Activated naive CD4-positive, alpha-beta T cell treated with anti-CD3 and anti-CD28 coated beads, Interleukin-2, amount 10 ng/mL, durations not matched to agents 7 days and 5 days (primary cell): Measurements from ENCODE around the gene SIGLEC7.

Source experiments
- CTCF ChIA-PET: fragments of 350-600 bp; sonication (Branson Sonifier 250); formaldehyde crosslinking; loops from one replicate; lab custom pipeline; 2021; ENCODE audit warnings: antibody characterized with exemption; lab: Charles Lee
- DNase-seq: peaks from one replicate; pipeline ENCODE4 v3.0.0-alpha.2; 2020
- H3K27ac Mint-ChIP-seq: one replicate; pipeline ENCODE4 v1.8.0; 2021; ENCODE audit warnings: mild to moderate bottlenecking, moderate library complexity, mixed read lengths
- H3K27me3 Mint-ChIP-seq: one replicate; pipeline ENCODE4 v1.8.0; 2021; ENCODE audit warnings: mild to moderate bottlenecking, mixed read lengths
- H3K36me3 Mint-ChIP-seq: one replicate; pipeline ENCODE4 v1.8.0; 2021; ENCODE audit warnings: mixed read lengths
- H3K4me1 Mint-ChIP-seq: one replicate; pipeline ENCODE4 v1.8.0; 2021; ENCODE audit warnings: mixed read lengths
- H3K4me3 Mint-ChIP-seq: one replicate; pipeline ENCODE4 v1.8.0; 2021; ENCODE audit warnings: mild to moderate bottlenecking, moderate library complexity, mixed read lengths
- H3K9me3 Mint-ChIP-seq: one replicate; pipeline ENCODE4 v1.8.0; 2021; ENCODE audit warnings: mixed read lengths

Gene SIGLEC7

GRCh38 chr19:51198641-51199040 is 56.5 kb downstream of the SIGLEC7 start:
- Mint-ChIP-seq H3K27ac (no peak overlapping the region), H3K27me3 (peaks cover 57% of the 10 kb centered on the region), H3K4me3 (no peak overlapping the region), H3K36me3 (no peaks in the 10 kb centered on the region), H3K9me3 (no peaks in the 10 kb centered on the region), H3K4me1 (peaks cover 5% of the 10 kb centered on the region)
- DNase-seq: no peak
- CTCF ChIA-PET: no interaction called here

GRCh38 chr19:51200071-51200666 is 58.1 kb downstream of the SIGLEC7 start:
- no peak for DNase-seq
- no peak overlapping the region for H3K4me3 Mint-ChIP-seq
- peaks cover 44% of the 10 kb centered on the region for H3K27me3 Mint-ChIP-seq
- H3K27ac Mint-ChIP-seq: no peak overlapping the region
- peaks cover 8% of the 10 kb centered on the region for H3K4me1 Mint-ChIP-seq
- no peaks in the 10 kb centered on the region for H3K9me3 Mint-ChIP-seq
- CTCF ChIA-PET: no interaction called here
- no peaks in the 10 kb centered on the region for H3K36me3 Mint-ChIP-seq

- Mint-ChIP-seq H3K27me3 (peaks cover 48% of the 10 kb centered on the region), H3K4me1 (peaks cover 2% of the 10 kb centered on the region), H3K27ac (no peak overlapping the region), H3K9me3 (no peaks in the 10 kb centered on the region), H3K36me3 (no peaks in the 10 kb centered on the region), H3K4me3 (no peak overlapping the region)
- CTCF ChIA-PET: no interaction called here
- DNase-seq: no peak
Measured at GRCh38 chr19:51201712-51202111, 59.6 kb downstream of the SIGLEC7 start.
